Measurements from ENCODE around the gene IGLL5. TPM values are rescaled to one million over a fixed set of nuclear protein-coding genes. Genes with fewer than 3 reads are reported as not detected.

The IGLL5 gene
- total RNA-seq, 1 donor from 2014 or later = not detected

- no peak overlapping the region for H3K4me3 Mint-ChIP-seq (ENCODE audit: unreplicated experiment)
- peaks cover 3% of the 10 kb centered on the region for H3K27me3 Mint-ChIP-seq (ENCODE audit: unreplicated experiment)
- no peaks in the 10 kb centered on the region for H3K36me3 Mint-ChIP-seq (ENCODE audit: unreplicated experiment)
- no peaks in the 10 kb centered on the region for H3K9me3 Mint-ChIP-seq (ENCODE audit: unreplicated experiment)
- no peak for DNase-seq (ENCODE audit: extremely low spot score, unreplicated experiment)
- H3K27ac Mint-ChIP-seq (ENCODE audit: unreplicated experiment) = no peak overlapping the region
- no peak for TF ChIP-seq CTCF (IDR thresholded peaks at IDR 0.05)
- H3K4me1 Mint-ChIP-seq (ENCODE audit: unreplicated experiment) = no peaks in the 10 kb centered on the region
Measured at GRCh38 chr22:22929381-22930221, 42.0 kb downstream of the IGLL5 start.

- no peak overlapping the region for H3K27ac Mint-ChIP-seq (ENCODE audit: unreplicated experiment)
- TF ChIP-seq CTCF (IDR thresholded peaks at IDR 0.05) = no peak
- H3K36me3 Mint-ChIP-seq (ENCODE audit: unreplicated experiment) = no peaks in the 10 kb centered on the region
- H3K4me1 Mint-ChIP-seq (ENCODE audit: unreplicated experiment) = no peaks in the 10 kb centered on the region
- no peak for DNase-seq (ENCODE audit: extremely low spot score, unreplicated experiment)
- H3K27me3 Mint-ChIP-seq (ENCODE audit: unreplicated experiment) = peaks cover 3% of the 10 kb centered on the region
- no peak overlapping the region for H3K4me3 Mint-ChIP-seq (ENCODE audit: unreplicated experiment)
- no peaks in the 10 kb centered on the region for H3K9me3 Mint-ChIP-seq (ENCODE audit: unreplicated experiment)
Measured at GRCh38 chr22:22930222-22930497, 42.5 kb downstream of the IGLL5 start.

GRCh38 chr22:22930571-22931556, 43.2 kb downstream of the IGLL5 start:
- Mint-ChIP-seq H3K9me3 (ENCODE audit: unreplicated experiment) (no peaks in the 10 kb centered on the region), H3K4me3 (ENCODE audit: unreplicated experiment) (no peak overlapping the region), H3K36me3 (ENCODE audit: unreplicated experiment) (no peaks in the 10 kb centered on the region), H3K27me3 (ENCODE audit: unreplicated experiment) (no peaks in the 10 kb centered on the region), H3K27ac (ENCODE audit: unreplicated experiment) (no peak overlapping the region), H3K4me1 (ENCODE audit: unreplicated experiment) (no peaks in the 10 kb centered on the region)
- DNase-seq (ENCODE audit: extremely low spot score, unreplicated experiment) = no peak
- TF ChIP-seq CTCF (IDR thresholded peaks at IDR 0.05) = no peak

- no peaks in the 10 kb centered on the region for H3K9me3 Mint-ChIP-seq (ENCODE audit: unreplicated experiment)
- H3K27ac Mint-ChIP-seq (ENCODE audit: unreplicated experiment) = no peak overlapping the region
- H3K27me3 Mint-ChIP-seq (ENCODE audit: unreplicated experiment) = no peaks in the 10 kb centered on the region
- no peaks in the 10 kb centered on the region for H3K36me3 Mint-ChIP-seq (ENCODE audit: unreplicated experiment)
- no peak for TF ChIP-seq CTCF (IDR thresholded peaks at IDR 0.05)
- H3K4me3 Mint-ChIP-seq (ENCODE audit: unreplicated experiment) = no peak overlapping the region
- no peak for DNase-seq (ENCODE audit: extremely low spot score, unreplicated experiment)
- no peaks in the 10 kb centered on the region for H3K4me1 Mint-ChIP-seq (ENCODE audit: unreplicated experiment)
Measured at GRCh38 chr22:22931557-22932270, 44.1 kb downstream of the IGLL5 start.

Data from osteocyte (in vitro differentiated cells).